GM18519 (cell line): ENCODE results near the gene IL27RA.

Experiments
- ATAC-seq: cut with Tn5 transposase; IDR thresholded peaks from one replicate; pipeline ENCODE4 v1.9.1; 2021; ENCODE audit warnings: mild to moderate bottlenecking, moderate library complexity; ENCODE audit not compliant: unreplicated experiment, low FRiP score

The IL27RA gene

DNA sequence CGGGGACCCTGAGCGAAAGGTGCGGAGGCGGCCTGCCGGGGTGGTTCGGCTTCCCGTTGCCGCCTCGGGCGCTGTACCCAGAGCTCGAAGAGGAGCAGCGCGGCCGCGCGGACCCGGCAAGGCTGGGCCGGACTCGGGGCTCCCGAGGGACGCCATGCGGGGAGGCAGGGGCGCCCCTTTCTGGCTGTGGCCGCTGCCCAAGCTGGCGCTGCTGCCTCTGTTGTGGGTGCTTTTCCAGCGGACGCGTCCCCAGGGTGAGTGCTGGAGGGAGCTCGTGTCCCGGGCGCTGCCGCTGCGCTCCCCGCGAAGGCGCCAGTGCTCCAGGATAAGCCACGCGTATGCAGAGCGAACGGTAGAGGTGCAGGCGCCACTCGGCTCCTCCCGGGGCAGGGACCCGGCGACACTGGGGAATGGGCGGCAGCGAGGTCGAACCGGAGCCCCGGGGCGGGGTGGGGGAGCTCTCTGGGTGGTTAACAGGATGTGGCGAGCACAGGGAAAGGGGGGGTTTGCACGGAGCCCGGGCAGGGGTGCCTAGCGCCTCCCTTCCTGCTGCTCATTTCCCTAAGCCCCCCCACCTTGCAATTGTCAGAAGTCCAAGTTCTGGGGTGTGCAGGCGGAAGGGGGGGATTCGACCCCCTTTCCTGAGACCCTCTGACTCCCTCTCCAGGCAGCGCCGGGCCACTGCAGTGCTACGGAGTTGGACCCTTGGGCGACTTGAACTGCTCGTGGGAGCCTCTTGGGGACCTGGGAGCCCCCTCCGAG is at the start of gene IL27RA:
Gene IL27RA (plus strand): TSS at position 44 of the 762 bp plus-strand sequence. CDS start 111 bp downstream, at position 155.
- no peak for ATAC-seq

GRCh38 chr19:13981988-13982501 is 49.5 kb upstream of the IL27RA start:
- ATAC-seq = no peak

GRCh38 chr19:13982773-13983172 is 48.8 kb upstream of the IL27RA start:
- no peak for ATAC-seq

DNA sequence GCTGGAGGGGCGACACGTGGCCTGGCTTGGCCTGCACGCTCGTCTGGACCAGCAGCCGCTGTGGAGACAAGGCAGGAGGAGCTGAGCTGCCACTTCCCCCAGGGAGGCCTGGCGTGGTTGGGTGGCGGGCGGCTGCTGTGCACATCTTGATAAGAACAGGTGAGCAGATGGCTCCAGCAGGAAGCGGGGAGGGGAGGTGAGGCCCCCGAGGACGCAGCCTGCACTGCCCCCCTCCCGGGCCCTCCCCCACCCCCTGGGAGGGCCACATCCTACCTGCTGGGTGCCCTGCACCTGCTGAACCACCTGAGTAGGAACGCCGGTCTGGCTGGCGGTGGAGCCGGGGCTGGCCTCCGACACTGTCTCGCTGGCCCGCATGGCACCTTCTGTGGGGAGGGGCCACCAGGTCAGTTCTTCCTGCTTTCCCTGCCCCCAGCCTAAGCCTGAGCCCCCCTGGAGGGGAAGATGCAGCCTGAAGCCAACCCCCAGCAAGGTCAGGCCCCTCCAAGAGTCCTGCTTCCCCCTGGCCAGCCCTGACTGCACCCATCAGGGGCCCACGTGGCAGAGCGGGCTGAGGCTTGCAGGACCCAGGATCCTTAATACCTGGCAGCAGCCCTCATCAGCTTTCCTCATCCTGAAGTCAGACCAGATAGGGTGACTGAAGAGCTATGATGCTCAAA is 48.2 kb upstream of the IL27RA start:
- no peak for ATAC-seq

- ATAC-seq = no peak
Observed at GRCh38 chr19:13984186-13984585, 47.4 kb upstream of the IL27RA start.

GRCh38 chr19:13984875-13985741 is 46.5 kb upstream of the IL27RA start:
- no peak for ATAC-seq

- ATAC-seq = peak; percentile 6
Observed at GRCh38 chr19:13985771-13986347, 45.7 kb upstream of the IL27RA start.

- ATAC-seq = peak; percentile 48
Observed at GRCh38 chr19:13986348-13986904, 45.1 kb upstream of the IL27RA start.

GRCh38 chr19:13987101-13987890 is 44.3 kb upstream of the IL27RA start:
- ATAC-seq = no peak

DNA sequence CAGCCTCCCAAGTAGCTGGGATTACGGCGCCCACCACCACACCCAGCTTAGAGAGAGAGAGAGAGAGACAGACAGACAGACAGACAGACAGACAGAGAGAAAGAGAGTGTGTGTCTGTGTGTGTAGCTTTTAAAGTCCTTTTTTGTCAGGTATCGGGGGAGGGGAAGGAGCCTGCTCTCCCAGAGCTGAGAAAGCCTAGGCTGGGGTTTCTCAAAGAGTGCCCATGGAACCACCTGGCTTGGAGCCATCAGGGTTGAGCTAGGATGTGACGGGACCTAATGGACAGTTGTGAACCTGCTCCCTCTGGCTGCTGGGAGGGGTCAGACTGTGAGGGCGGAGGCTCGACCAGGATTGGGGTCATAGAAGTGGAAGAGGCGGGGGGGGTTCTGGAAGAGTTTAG is 42.1 kb upstream of the IL27RA start:
- ATAC-seq = no peak

DNA sequence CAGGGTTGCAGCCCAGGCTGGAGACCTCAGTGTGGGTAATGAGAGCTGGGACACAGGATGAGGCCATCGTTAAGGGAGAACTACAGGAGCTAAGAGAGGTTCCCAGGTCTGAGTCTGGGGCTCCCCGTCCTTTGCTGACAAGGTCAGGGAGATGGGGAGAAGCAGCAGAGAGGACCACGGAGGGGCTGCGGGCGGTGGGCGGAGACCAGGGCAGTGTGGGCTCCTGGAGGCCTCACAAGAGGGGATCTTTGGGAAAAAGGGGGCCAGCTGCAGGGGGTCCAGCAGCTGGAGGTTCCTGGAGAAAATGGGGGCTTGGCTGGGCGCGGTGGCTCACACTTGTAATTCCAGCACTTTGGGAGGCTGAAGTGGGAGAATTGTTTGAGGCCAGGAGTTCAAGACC is 41.5 kb upstream of the IL27RA start:
- no peak for ATAC-seq

GRCh38 chr19:13992025-13992424 is 39.5 kb upstream of the IL27RA start:
- ATAC-seq = no peak

GRCh38 chr19:13993590-13994300 is 37.8 kb upstream of the IL27RA start:
- ATAC-seq = no peak

GRCh38 chr19:13995017-13995728 is 36.4 kb upstream of the IL27RA start:
- no peak for ATAC-seq

DNA sequence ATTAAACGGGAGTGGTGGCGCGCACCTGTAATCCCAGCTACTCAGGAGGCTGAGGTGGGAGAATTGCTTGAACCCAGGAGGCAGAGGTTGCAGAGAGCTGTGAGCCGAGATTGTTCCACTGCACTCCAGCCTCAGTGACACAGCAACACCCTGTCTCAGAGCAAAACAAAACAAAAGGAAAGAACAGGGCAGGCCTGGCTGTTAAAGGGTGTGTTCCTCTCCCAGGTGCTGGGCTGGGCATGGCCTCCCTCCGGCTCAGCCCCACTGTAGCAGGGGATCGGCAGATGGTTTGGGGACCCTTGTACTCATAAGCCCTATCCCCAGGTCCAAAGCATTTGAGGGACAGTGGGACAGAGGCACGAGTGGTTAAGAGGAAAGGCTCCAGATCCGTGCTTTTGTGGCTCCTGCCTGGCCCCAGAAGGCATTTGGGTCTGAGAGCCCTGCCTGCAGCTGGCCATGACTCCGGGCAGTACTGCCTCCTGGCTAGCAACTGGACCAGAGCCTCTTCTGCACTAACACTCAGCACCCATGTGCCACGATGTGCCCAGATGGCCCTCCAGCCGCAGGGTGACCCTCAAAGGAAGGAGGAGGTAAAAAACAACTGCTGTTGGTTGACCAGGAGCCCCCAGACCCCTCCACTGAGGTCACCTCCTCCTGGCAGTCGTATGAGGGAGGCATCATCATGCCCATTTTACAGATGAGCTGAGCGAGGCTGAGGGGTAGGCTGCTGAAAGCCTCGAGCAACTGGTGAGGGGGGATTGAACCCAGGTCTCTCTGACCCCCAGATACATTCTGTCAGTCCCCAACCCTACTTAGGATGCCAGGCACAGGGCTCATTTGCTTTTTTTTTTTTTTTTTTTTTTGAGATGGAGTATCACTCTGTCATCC is 35.4 kb upstream of the IL27RA start:
- no peak for ATAC-seq

DNA sequence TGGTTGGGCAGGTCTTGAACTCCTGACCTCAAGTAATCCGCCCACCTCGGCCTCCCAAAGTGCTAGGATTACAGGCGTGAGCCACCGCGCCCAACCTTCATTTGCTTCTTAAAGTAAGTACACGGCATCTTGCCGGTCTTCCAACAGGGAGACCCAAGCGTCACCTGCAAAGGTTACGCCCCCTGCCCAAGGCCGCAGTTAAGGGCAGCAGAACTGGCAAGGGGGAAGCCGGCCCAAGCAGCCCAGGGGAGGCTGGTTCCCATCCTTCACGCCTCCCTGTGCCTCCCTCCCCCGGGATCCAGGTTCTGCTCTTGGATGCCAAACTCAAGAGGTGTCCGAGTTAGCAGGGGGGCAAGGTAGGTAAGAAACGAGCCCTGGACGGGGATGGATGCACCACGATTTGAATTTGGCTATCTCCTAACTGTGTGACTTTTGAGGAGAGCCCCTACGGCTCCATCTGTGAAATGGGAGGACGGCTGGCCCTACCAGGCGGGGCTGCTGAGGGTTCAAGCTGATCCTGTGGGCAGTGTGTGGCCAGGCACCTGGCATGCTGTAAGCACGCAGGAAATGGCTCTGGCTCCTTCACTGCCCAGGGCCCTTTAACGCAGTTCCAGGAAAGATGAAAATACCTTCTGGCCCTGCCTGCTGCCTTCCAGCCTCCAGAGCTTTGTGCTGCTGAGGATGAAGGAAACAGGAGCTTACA is 34.5 kb upstream of the IL27RA start:
- ATAC-seq = no peak

DNA sequence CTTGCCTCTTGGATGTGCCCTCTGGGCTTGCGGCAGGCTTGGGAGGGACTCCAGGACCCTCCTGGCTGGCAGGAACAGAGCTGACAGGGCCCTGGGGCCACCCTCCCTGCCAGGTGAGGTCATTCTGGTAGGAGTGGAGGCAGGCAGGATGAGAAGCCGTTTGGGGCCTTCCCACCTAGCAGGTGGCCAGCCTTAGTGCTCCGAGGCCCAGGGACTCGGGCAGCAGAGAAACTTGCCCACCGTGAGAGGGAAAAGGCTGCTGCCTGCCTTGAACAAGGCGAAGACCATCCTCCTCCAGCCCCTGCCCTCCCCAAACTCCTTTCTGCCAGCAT is 34.0 kb upstream of the IL27RA start:
- no peak for ATAC-seq
